Panc1 (cell line): ENCODE data around the gene ADCY4. TPM values are rescaled to one million over a fixed set of nuclear protein-coding genes. Genes with fewer than 3 reads are reported as not detected.

ENCODE experiments used
- ATAC-seq: fragments of 200-7000 bp; cut with Tn5 transposase; 2 replicates; pipeline ENCODE4 v1.9.1; 2020; ENCODE audit warnings: mild to moderate bottlenecking, moderate library complexity
- BruUV-seq: library from RNA; stranded (reverse); fragments of 400-500 nt; replicated peaks from 2 replicates; lab custom pipeline; 2021; lab: Mats Ljungman, UMichigan
- CTCF ChIA-PET: fragments of 300-600 bp; sonication (Branson Sonifier 250); formaldehyde crosslinking; loops from one replicate; lab custom pipeline; 2022; ENCODE audit warnings: antibody characterized with exemption; lab: Charles Lee
- POLR2A ChIA-PET: fragments of 300-600 bp; sonication (Branson Sonifier 250); formaldehyde crosslinking; loops from one replicate; lab custom pipeline; 2022; ENCODE audit warnings: antibody characterized with exemption; lab: Charles Lee
- DNase-seq: peaks from one replicate; pipeline ENCODE4 v3.0.0-alpha.2; 2010; ENCODE audit warnings: low read depth, low spot score
- H3K27ac ChIP-seq: 2 replicates; pipeline ENCODE4 v1.5.1; 2011; ENCODE audit warnings: mild to moderate bottlenecking, low read length, inconsistent platforms
- H3K27me3 ChIP-seq: fragments of 200-500 bp; sonication (Bioruptor generic); 2 replicates; pipeline ENCODE4 v1.6.0; 2014; ENCODE audit warnings: low read length, inconsistent platforms; ENCODE audit not compliant: control insufficient read depth, insufficient read depth
- H3K36me3 ChIP-seq: fragments of 200-500 bp; sonication (Bioruptor generic); 2 replicates; pipeline ENCODE4 v1.5.1; 2014; ENCODE audit warnings: inconsistent platforms, mild to moderate bottlenecking, low read length, moderate library complexity; ENCODE audit not compliant: control insufficient read depth, insufficient read depth
- H3K4me1 ChIP-seq: 2 replicates; pipeline ENCODE4 v1.5.1; 2011; ENCODE audit warnings: inconsistent platforms, mild to moderate bottlenecking, low read length, moderate library complexity; ENCODE audit not compliant: control insufficient read depth, insufficient read depth
- H3K4me3 ChIP-seq, 2 experiments: 2 replicates each; pipeline ENCODE4 v1.5.1; 2011 to 2012; ENCODE audit warnings: low read depth in 2 of 2, low read length in 2 of 2, mild to moderate bottlenecking in 2 of 2, inconsistent platforms in 1 of 2, moderate library complexity in 1 of 2
- H3K9me3 ChIP-seq: fragments of 200-500 bp; sonication (Bioruptor generic); 2 replicates; pipeline ENCODE4 v1.5.1; 2014; ENCODE audit warnings: low read depth, mild to moderate bottlenecking, inconsistent platforms, low read length, moderate library complexity; ENCODE audit not compliant: control insufficient read depth, insufficient read depth
- POLR2AphosphoS5 ChIP-seq: IDR thresholded peaks from 2 replicates; pipeline ENCODE4 v1.6.1; 2012; ENCODE audit warnings: mild to moderate bottlenecking, low read depth, low read length, moderate library complexity
- SIN3A ChIP-seq: IDR thresholded peaks from 2 replicates; pipeline ENCODE4 v1.6.1; 2012; ENCODE audit warnings: low read depth, mild to moderate bottlenecking, low read length, moderate library complexity, borderline replicate concordance; ENCODE audit not compliant: insufficient read depth
- TCF7L2 ChIP-seq: IDR thresholded peaks from 2 replicates; pipeline ENCODE4 v1.6.1; 2011; ENCODE audit warnings: mild to moderate bottlenecking, low read depth, low read length, inconsistent platforms
- in situ Hi-C: cut with HindIII; loops from 2 replicates; pipeline ENCODE4 v1.10.0; 2016; ENCODE audit warnings: low sequenced_read_pairs, low pct_unique_long_range_greater_than_20kb
- intact Hi-C: fragments of 100-400 bp; cut with micrococcal nuclease; formaldehyde crosslinking; loops from one replicate; pipeline ENCODE4 v1.10.0; 2022; ENCODE audit not compliant: unreplicated experiment
- total RNA-seq: library from RNA; stranded (reverse); gene quantifications from one replicate; pipeline ENCODE4 v1.2.1, GENCODE V29; 2021; ENCODE audit not compliant: unreplicated experiment
- TF ChIP-seq, protein P1 (sequence below), 2 experiments: IDR thresholded peaks; 2 replicates each; pipeline ENCODE4 v1.6.1; 2011 to 2012; ENCODE audit warnings: low read depth in 2 of 2, control low read depth in 1 of 2, low read length in 1 of 2, mild to moderate bottlenecking in 1 of 2, moderate library complexity in 1 of 2; ENCODE audit not compliant: insufficient read depth in 1 of 2
- TF ChIP-seq, protein P2 (sequence below): fragments of 450-650 bp; IDR thresholded peaks from 2 replicates; pipeline ENCODE4 v1.5.1; 2017; ENCODE audit warnings: mild to moderate bottlenecking

Gene ADCY4
- total RNA-seq, 1 experiment from 2014 or later: 0.21 TPM

DNA sequence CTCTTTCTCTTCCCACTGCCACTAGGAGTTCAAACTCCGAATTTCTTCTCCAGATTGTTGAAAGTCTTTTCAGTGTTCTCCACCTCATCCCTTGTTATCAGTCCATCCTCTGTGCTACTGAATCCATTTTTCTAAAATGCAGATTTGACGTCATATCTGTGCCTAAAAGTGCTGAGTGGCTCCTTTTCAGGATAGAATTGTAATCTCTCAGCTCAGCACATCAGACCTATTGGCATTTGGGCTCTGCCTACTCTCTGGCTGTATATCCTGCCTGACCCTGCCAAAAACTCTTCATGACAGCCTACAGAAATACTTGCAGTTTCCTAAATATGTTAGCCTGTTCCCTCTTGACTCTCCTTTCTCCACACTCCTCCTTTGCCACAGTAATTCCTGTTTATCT lies 62.4 kb downstream of the ADCY4 start:
- Histone ChIP-seq H3K4me3 (no peak overlapping the region), H3K27me3 (no peaks in the 10 kb centered on the region), H3K36me3 (no peaks in the 10 kb centered on the region), H3K9me3 (no peaks in the 10 kb centered on the region), H3K27ac (no peak overlapping the region), H3K4me1 (peaks cover 3% of the 10 kb centered on the region; the same call in 1 of the 2 replicates)
- intact Hi-C loops (no loop called here), in situ Hi-C loops (no loop called here)
- no peak for DNase-seq
- ChIA-PET CTCF (no interaction called here), POLR2A (no interaction called here)
- ATAC-seq: no peak
- BruUV-seq: no TSS peak
- TF ChIP-seq POLR2AphosphoS5: no peak
- TF ChIP-seq, protein P1, sequence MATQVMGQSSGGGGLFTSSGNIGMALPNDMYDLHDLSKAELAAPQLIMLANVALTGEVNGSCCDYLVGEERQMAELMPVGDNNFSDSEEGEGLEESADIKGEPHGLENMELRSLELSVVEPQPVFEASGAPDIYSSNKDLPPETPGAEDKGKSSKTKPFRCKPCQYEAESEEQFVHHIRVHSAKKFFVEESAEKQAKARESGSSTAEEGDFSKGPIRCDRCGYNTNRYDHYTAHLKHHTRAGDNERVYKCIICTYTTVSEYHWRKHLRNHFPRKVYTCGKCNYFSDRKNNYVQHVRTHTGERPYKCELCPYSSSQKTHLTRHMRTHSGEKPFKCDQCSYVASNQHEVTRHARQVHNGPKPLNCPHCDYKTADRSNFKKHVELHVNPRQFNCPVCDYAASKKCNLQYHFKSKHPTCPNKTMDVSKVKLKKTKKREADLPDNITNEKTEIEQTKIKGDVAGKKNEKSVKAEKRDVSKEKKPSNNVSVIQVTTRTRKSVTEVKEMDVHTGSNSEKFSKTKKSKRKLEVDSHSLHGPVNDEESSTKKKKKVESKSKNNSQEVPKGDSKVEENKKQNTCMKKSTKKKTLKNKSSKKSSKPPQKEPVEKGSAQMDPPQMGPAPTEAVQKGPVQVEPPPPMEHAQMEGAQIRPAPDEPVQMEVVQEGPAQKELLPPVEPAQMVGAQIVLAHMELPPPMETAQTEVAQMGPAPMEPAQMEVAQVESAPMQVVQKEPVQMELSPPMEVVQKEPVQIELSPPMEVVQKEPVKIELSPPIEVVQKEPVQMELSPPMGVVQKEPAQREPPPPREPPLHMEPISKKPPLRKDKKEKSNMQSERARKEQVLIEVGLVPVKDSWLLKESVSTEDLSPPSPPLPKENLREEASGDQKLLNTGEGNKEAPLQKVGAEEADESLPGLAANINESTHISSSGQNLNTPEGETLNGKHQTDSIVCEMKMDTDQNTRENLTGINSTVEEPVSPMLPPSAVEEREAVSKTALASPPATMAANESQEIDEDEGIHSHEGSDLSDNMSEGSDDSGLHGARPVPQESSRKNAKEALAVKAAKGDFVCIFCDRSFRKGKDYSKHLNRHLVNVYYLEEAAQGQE (IDR thresholded peaks at IDR 0.05; ENCODE audit: insufficient read depth in 1 of 2, low read depth in 2 of 2, low read length in 1 of 2): no peak
- TF ChIP-seq, protein P2, sequence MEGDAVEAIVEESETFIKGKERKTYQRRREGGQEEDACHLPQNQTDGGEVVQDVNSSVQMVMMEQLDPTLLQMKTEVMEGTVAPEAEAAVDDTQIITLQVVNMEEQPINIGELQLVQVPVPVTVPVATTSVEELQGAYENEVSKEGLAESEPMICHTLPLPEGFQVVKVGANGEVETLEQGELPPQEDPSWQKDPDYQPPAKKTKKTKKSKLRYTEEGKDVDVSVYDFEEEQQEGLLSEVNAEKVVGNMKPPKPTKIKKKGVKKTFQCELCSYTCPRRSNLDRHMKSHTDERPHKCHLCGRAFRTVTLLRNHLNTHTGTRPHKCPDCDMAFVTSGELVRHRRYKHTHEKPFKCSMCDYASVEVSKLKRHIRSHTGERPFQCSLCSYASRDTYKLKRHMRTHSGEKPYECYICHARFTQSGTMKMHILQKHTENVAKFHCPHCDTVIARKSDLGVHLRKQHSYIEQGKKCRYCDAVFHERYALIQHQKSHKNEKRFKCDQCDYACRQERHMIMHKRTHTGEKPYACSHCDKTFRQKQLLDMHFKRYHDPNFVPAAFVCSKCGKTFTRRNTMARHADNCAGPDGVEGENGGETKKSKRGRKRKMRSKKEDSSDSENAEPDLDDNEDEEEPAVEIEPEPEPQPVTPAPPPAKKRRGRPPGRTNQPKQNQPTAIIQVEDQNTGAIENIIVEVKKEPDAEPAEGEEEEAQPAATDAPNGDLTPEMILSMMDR: no peak
- no peak for TF ChIP-seq SIN3A
- no peak for TF ChIP-seq TCF7L2

DNA sequence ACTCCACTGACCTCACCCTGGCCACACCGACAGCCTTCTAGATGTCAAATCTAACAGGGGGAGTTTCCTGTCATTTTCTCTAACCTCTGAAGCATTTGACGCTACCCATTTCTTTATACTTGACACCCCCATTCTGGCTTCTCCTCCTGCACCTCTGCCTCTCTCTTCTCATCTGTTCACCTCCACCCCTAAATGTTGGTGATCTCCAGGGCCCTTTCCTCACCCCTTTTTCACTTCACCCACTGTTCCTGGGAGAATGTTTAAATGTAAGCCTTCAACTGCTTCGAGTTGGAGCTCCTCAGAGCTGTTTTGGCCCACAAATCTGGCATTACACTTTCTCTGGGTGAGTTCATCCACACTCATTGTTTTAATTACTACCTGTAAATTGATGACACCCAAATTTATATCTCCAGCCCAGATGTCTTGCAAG lies 63.0 kb downstream of the ADCY4 start:
- H3K4me1 ChIP-seq: peaks cover 3% of the 10 kb centered on the region; the same call in 1 of the 2 replicates
- ChIA-PET POLR2A (no interaction called here), CTCF (no interaction called here)
- no peaks in the 10 kb centered on the region for H3K9me3 ChIP-seq
- peak overlapping the region; percentile 81 to 82 for H3K4me3 ChIP-seq
- H3K36me3 ChIP-seq: no peaks in the 10 kb centered on the region
- H3K27me3 ChIP-seq: no peaks in the 10 kb centered on the region
- BruUV-seq: no TSS peak
- in situ Hi-C loops: no loop called here
- DNase-seq (no peak), ATAC-seq (no peak; the same call in 1 of the 2 replicates)
- TF ChIP-seq TCF7L2: no peak
- TF ChIP-seq, protein P2: no peak
- TF ChIP-seq POLR2AphosphoS5: no peak
- no peak for TF ChIP-seq SIN3A
- TF ChIP-seq, protein P1 (IDR thresholded peaks at IDR 0.05; ENCODE audit: insufficient read depth in 1 of 2, low read depth in 2 of 2, low read length in 1 of 2): no peak
- intact Hi-C loops: no loop called here
- peak overlapping the region; percentile 85 for H3K27ac ChIP-seq
